ENCODE data around the gene F2RL2.

Gene F2RL2

DNA sequence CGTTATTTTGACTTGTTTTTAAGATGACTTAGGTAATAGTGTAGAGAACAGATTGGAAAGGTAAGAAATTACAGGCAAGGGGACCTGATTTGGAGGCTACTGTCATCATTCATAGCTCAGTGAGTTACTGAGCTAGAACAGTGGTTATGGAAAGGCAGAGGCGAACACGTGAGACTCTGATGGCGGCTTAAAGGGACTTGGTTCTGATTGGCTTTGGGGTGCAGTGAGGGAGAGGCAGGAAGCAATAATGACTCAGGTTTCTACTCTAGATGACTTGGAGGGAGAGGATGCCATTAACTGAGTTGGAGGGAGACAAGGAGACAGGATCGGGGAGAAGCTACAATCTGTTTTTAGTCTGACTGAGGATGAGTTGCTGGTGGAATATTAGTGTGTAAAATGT is 3.0 kb downstream of the F2RL2 start:
- Histone ChIP-seq H4K20me1 (ENCODE audit: insufficient read depth, low read length) (no peaks in the 10 kb centered on the region), H3K4me1 (ENCODE audit: low read length) (no peaks in the 10 kb centered on the region), H3K27me3 (replicated peaks; ENCODE audit: insufficient read depth, low read length) (no peaks in the 10 kb centered on the region)

DNA sequence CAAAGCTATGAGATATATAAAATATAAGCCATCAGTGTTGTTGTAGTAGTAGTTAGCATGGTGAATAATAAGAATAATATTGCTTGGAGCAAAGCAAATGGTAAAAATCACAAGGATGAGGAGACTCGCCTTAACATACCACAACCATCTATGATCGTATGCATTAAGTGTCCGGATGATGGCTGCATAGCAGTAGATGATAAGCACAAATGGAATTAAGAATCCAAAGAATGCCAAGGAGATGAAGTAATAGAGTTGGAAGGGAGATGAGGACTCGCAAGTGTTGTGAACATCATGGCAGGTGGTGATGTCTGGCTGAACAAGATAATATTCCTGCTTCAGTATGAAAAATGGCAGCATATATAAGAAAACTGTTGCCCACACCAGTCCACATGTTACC is 5.5 kb downstream of the F2RL2 start:
- Histone ChIP-seq H3K27me3 (replicated peaks; ENCODE audit: insufficient read depth, low read length) (no peaks in the 10 kb centered on the region), H3K9ac (ENCODE audit: low read length) (no peak overlapping the region), H3K9me3 (replicated peaks; ENCODE audit: insufficient read depth, low read length) (no peaks in the 10 kb centered on the region), H3K9me2 (replicated peaks; ENCODE audit: insufficient read depth, low read length) (no peaks in the 10 kb centered on the region), H3K4me1 (ENCODE audit: low read length) (no peaks in the 10 kb centered on the region), H3K36me3 (replicated peaks; ENCODE audit: insufficient read depth, low read length) (no peaks in the 10 kb centered on the region), H3K27ac (ENCODE audit: low read length) (no peak overlapping the region), H3F3A (ENCODE audit: insufficient read depth, low read length) (no peaks in the 10 kb centered on the region), H3K79me2 (ENCODE audit: low read length) (no peaks in the 10 kb centered on the region), H4K20me1 (ENCODE audit: insufficient read depth, low read length) (no peaks in the 10 kb centered on the region), H3K4me3 (ENCODE audit: low read length) (no peak overlapping the region), H2AFZ (ENCODE audit: low read length) (no peak overlapping the region), H3K4me2 (ENCODE audit: low read depth, low read length) (no peak overlapping the region)
- DNase-seq = no peak
- no peak for TF ChIP-seq EZH2 (optimal IDR thresholded peaks at IDR 0.05; ENCODE audit: low read depth, low read length)
- TF ChIP-seq EZH2phosphoT487 (IDR thresholded peaks at IDR 0.05; ENCODE audit: low read length) = no peak

More for the DNA sequence above, 3.0 kb downstream of the F2RL2 start:
- DNase-seq = no peak
- TF ChIP-seq EZH2phosphoT487 (IDR thresholded peaks at IDR 0.05; ENCODE audit: low read length) (no peak), EZH2 (optimal IDR thresholded peaks at IDR 0.05; ENCODE audit: low read depth, low read length) (no peak)
- TF ChIP-seq, protein P1, sequence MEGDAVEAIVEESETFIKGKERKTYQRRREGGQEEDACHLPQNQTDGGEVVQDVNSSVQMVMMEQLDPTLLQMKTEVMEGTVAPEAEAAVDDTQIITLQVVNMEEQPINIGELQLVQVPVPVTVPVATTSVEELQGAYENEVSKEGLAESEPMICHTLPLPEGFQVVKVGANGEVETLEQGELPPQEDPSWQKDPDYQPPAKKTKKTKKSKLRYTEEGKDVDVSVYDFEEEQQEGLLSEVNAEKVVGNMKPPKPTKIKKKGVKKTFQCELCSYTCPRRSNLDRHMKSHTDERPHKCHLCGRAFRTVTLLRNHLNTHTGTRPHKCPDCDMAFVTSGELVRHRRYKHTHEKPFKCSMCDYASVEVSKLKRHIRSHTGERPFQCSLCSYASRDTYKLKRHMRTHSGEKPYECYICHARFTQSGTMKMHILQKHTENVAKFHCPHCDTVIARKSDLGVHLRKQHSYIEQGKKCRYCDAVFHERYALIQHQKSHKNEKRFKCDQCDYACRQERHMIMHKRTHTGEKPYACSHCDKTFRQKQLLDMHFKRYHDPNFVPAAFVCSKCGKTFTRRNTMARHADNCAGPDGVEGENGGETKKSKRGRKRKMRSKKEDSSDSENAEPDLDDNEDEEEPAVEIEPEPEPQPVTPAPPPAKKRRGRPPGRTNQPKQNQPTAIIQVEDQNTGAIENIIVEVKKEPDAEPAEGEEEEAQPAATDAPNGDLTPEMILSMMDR (IDR thresholded peaks at IDR 0.05; ENCODE audit: low read length) = no peak
- H3K9ac ChIP-seq (ENCODE audit: low read length) = no peak overlapping the region
- H2AFZ ChIP-seq (ENCODE audit: low read length) = no peak overlapping the region
- H3F3A ChIP-seq (ENCODE audit: insufficient read depth, low read length) = no peaks in the 10 kb centered on the region
- H3K9me2 ChIP-seq (replicated peaks; ENCODE audit: insufficient read depth, low read length) = no peaks in the 10 kb centered on the region
- H3K9me3 ChIP-seq (replicated peaks; ENCODE audit: insufficient read depth, low read length) = no peaks in the 10 kb centered on the region
- no peak overlapping the region for H3K4me3 ChIP-seq (ENCODE audit: low read length)
- no peaks in the 10 kb centered on the region for H3K79me2 ChIP-seq (ENCODE audit: low read length)
- no peak overlapping the region for H3K27ac ChIP-seq (ENCODE audit: low read length)
- no peak overlapping the region for H3K4me2 ChIP-seq (ENCODE audit: low read depth, low read length)
- no peaks in the 10 kb centered on the region for H3K36me3 ChIP-seq (replicated peaks; ENCODE audit: insufficient read depth, low read length)

DNA sequence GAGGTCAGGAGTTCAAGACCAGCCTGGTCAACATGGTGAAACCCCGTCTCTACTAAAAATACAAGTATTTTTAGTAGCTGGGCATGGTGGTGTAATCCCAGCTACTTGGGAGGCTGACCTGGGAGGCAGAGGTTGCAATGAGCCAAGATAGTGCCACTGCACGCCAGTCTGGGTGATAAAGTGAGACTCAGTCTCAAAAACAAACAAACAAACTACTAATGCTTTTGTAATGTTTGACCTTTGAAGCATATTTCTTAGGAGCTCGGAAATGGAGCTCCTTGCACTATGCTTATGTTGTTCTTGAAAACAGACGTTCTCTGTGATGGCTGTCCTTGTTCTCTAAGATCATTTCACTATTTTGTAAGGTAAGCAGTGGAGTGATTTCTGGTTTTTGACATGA is 6.0 kb downstream of the F2RL2 start:
- H4K20me1 ChIP-seq (ENCODE audit: insufficient read depth, low read length) = no peaks in the 10 kb centered on the region
- no peaks in the 10 kb centered on the region for H3K4me1 ChIP-seq (ENCODE audit: low read length)
- no peak for TF ChIP-seq EZH2 (optimal IDR thresholded peaks at IDR 0.05; ENCODE audit: low read depth, low read length)
- TF ChIP-seq, protein P1 (IDR thresholded peaks at IDR 0.05; ENCODE audit: low read length) = no peak
- TF ChIP-seq EZH2phosphoT487 (IDR thresholded peaks at IDR 0.05; ENCODE audit: low read length) = no peak
- no peak overlapping the region for H3K9ac ChIP-seq (ENCODE audit: low read length)
- H3K9me2 ChIP-seq (replicated peaks; ENCODE audit: insufficient read depth, low read length) = no peaks in the 10 kb centered on the region
- H3K27ac ChIP-seq (ENCODE audit: low read length) = no peak overlapping the region
- H3F3A ChIP-seq (ENCODE audit: insufficient read depth, low read length) = no peaks in the 10 kb centered on the region
- no peak overlapping the region for H3K4me2 ChIP-seq (ENCODE audit: low read depth, low read length)
- no peaks in the 10 kb centered on the region for H3K9me3 ChIP-seq (replicated peaks; ENCODE audit: insufficient read depth, low read length)
- no peaks in the 10 kb centered on the region for H3K36me3 ChIP-seq (replicated peaks; ENCODE audit: insufficient read depth, low read length)
- no peaks in the 10 kb centered on the region for H3K27me3 ChIP-seq (replicated peaks; ENCODE audit: insufficient read depth, low read length)
- DNase-seq = no peak
- no peak overlapping the region for H3K4me3 ChIP-seq (ENCODE audit: low read length)
- H2AFZ ChIP-seq (ENCODE audit: low read length) = no peak overlapping the region
- H3K79me2 ChIP-seq (ENCODE audit: low read length) = no peaks in the 10 kb centered on the region

DNA sequence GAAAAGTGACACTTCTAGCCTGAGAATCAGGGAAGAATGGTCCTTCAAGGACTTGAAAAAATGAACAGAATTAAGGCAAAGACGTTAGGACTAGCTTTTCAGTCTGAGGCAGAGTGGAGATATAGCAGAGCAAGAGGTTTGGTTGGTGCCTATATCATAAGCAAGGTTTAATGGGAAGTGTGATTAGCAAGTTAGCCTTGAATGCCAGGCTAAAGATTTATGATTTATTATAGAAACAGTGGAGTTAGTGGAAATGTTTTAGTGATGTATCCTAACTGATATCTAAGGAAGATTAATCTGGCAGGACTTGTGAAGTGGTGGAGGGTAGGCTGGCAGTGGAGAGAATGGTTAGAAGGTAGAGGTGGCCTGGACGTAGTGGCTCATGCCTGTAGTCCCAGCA is 7.0 kb downstream of the F2RL2 start:
- Histone ChIP-seq H3F3A (ENCODE audit: insufficient read depth, low read length) (no peaks in the 10 kb centered on the region), H3K9me2 (replicated peaks; ENCODE audit: insufficient read depth, low read length) (no peaks in the 10 kb centered on the region), H3K27me3 (replicated peaks; ENCODE audit: insufficient read depth, low read length) (no peaks in the 10 kb centered on the region), H4K20me1 (ENCODE audit: insufficient read depth, low read length) (no peaks in the 10 kb centered on the region), H3K27ac (ENCODE audit: low read length) (no peak overlapping the region), H3K36me3 (replicated peaks; ENCODE audit: insufficient read depth, low read length) (no peaks in the 10 kb centered on the region), H2AFZ (ENCODE audit: low read length) (no peak overlapping the region), H3K4me2 (ENCODE audit: low read depth, low read length) (no peak overlapping the region), H3K4me1 (ENCODE audit: low read length) (no peaks in the 10 kb centered on the region), H3K4me3 (ENCODE audit: low read length) (no peak overlapping the region), H3K9ac (ENCODE audit: low read length) (no peak overlapping the region), H3K9me3 (replicated peaks; ENCODE audit: insufficient read depth, low read length) (no peaks in the 10 kb centered on the region), H3K79me2 (ENCODE audit: low read length) (no peaks in the 10 kb centered on the region)
- DNase-seq = no peak
- TF ChIP-seq, protein P1 (IDR thresholded peaks at IDR 0.05; ENCODE audit: low read length) = no peak
- no peak for TF ChIP-seq EZH2phosphoT487 (IDR thresholded peaks at IDR 0.05; ENCODE audit: low read length)
- no peak for TF ChIP-seq EZH2 (optimal IDR thresholded peaks at IDR 0.05; ENCODE audit: low read depth, low read length)

Data from MM.1S (cell line).